AG04450 (cell line): Measurements from ENCODE around the gene FAM174B. TPM values are rescaled to one million over a fixed set of nuclear protein-coding genes. Genes with fewer than 3 reads are reported as not detected.

Source experiments
- CTCF ChIA-PET: fragments of 300-600, 350-600 bp; formaldehyde crosslinking; extraction: SDS; loops from one replicate; lab custom pipeline; 2022; ENCODE audit warnings: antibody characterized with exemption, inconsistent platforms; lab: Charles Lee
- POLR2A ChIA-PET: fragments of 350-600 bp; formaldehyde crosslinking; extraction: SDS; loops from one replicate; lab custom pipeline; 2021; ENCODE audit warnings: antibody characterized with exemption, inconsistent platforms; lab: Yijun Ruan, JAX
- DNase-seq: peaks from one replicate; pipeline ENCODE4 v3.0.0-alpha.2; 2011; ENCODE audit warnings: low read depth, low spot score
- H3K27ac ChIP-seq: one replicate; pipeline ENCODE4 v1.5.1; 2012; ENCODE audit warnings: low read depth, low read length, control low read depth
- H3K27me3 ChIP-seq: one replicate; pipeline ENCODE4 v1.6.0; 2012; ENCODE audit warnings: low read length; ENCODE audit not compliant: control insufficient read depth, insufficient read depth
- H3K4me3 ChIP-seq: 2 replicates; pipeline ENCODE4 v1.5.1; 2011; ENCODE audit warnings: mild to moderate bottlenecking, low read depth, low read length, control low read depth
- H3K9me3 ChIP-seq: 2 replicates; pipeline ENCODE4 v1.5.1; 2012; ENCODE audit warnings: low read length; ENCODE audit not compliant: control insufficient read depth, insufficient read depth
- CTCF ChIP-seq: IDR thresholded peaks from 2 replicates; pipeline ENCODE4 v1.5.1; 2011; ENCODE audit warnings: low read depth, low read length, control low read depth, inconsistent platforms
- polyA plus RNA-seq: library from polyadenylated mRNA; depleted of rRNA; stranded (reverse); fragments of >200 nt; gene quantifications from 2 replicates; pipeline ENCODE4 v1.2.3, GENCODE V29; 2011

FAM174B gene
- polyA plus RNA-seq, 1 experiment, result 2.1 TPM

DNA sequence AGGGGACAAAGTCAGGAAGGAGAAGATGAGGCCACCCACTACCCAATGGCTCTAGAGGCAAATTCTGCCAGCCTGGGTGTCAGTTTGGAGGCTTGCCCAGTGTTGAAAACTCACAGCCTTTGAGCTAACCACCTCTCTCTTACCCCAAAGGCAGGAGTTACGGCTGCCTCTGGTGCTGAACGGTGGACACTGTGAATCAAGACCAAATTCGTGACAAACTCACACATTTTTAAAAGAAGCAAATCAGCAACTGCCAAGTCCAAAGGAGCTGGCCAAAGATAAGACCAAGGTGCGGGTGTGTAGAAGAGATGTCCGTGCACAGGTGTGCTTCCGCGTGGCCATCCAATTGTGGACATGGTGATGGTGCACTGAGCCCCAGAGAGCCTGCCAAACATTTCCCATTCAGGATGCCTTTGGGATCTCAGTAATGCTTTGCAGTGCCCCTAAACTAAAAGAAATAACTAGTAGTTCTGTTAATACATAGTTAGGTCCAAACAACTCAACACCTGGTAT, 74.6 kb downstream of the FAM174B start:
- CTCF ChIA-PET, result no interaction called here
- Histone ChIP-seq H3K27ac (no peak overlapping the region), H3K4me3 (no peak overlapping the region), H3K9me3 (no peaks in the 10 kb centered on the region; the same call in 1 of the 2 replicates), H3K27me3 (no peaks in the 10 kb centered on the region)
- no peak for TF ChIP-seq CTCF
- no peak for DNase-seq
- POLR2A ChIA-PET, result no interaction called here

DNA sequence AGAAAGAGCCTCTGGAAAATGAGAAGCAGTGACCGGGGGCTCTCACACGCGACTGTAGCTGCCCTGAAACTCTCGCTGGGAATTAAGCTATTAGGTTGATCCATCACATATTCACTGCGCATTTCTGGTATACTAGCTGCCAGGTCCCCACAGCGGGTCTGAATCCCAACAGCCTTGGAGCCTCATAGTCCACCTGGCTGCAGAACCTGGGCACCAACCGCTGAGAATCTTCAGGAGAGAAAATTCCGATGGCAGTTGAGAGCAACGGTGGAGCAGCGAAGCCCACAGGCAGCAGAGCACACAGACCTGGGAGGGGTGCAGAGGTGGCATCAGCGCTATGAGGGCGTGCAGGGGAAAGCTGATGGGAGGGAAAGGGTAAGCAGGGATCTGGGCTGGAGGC, 75.1 kb downstream of the FAM174B start:
- ChIA-PET POLR2A (no interaction called here), CTCF (no interaction called here)

GRCh38 chr15:92579931-92580470, 75.6 kb downstream of the FAM174B start:
- no peak overlapping the region for H3K4me3 ChIP-seq
- no peak overlapping the region for H3K27ac ChIP-seq
- ChIA-PET POLR2A (no interaction called here), CTCF (no interaction called here)
- no peak for TF ChIP-seq CTCF
- DNase-seq, result no peak
- no peaks in the 10 kb centered on the region for H3K27me3 ChIP-seq
- no peaks in the 10 kb centered on the region; the same call in 1 of the 2 replicates for H3K9me3 ChIP-seq

More for the DNA sequence above, 75.1 kb downstream of the FAM174B start:
- no peaks in the 10 kb centered on the region for H3K27me3 ChIP-seq
- no peak overlapping the region for H3K27ac ChIP-seq
- no peaks in the 10 kb centered on the region; the same call in 1 of the 2 replicates for H3K9me3 ChIP-seq
- H3K4me3 ChIP-seq, result no peak overlapping the region
- no peak for TF ChIP-seq CTCF
- no peak for DNase-seq

DNA sequence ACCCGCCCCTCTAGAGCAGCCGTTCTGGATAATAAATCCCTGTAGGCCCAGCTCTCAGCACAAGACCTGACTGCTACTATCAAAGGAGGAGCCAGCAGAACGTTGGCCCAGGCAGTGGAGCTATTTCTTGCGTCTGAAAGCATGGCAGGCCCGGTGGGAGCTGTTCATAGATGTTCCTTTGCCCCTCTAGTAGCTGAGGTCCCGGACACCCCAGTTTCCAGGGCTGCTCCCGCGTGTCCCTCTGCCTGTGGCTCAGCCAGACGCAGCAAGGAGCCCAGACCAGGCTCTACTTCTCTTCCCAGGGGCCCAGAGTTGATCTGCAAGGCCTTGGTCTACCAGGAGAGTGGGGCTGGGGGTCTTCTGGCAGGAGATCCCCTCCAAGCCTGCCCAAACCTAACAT, 76.1 kb downstream of the FAM174B start:
- no peak overlapping the region for H3K4me3 ChIP-seq
- ChIA-PET POLR2A (no interaction called here), CTCF (no interaction called here)
- H3K27ac ChIP-seq, result no peak overlapping the region
- H3K9me3 ChIP-seq, result no peaks in the 10 kb centered on the region; the same call in 1 of the 2 replicates
- H3K27me3 ChIP-seq, result no peaks in the 10 kb centered on the region
- no peak for TF ChIP-seq CTCF
- no peak for DNase-seq

DNA sequence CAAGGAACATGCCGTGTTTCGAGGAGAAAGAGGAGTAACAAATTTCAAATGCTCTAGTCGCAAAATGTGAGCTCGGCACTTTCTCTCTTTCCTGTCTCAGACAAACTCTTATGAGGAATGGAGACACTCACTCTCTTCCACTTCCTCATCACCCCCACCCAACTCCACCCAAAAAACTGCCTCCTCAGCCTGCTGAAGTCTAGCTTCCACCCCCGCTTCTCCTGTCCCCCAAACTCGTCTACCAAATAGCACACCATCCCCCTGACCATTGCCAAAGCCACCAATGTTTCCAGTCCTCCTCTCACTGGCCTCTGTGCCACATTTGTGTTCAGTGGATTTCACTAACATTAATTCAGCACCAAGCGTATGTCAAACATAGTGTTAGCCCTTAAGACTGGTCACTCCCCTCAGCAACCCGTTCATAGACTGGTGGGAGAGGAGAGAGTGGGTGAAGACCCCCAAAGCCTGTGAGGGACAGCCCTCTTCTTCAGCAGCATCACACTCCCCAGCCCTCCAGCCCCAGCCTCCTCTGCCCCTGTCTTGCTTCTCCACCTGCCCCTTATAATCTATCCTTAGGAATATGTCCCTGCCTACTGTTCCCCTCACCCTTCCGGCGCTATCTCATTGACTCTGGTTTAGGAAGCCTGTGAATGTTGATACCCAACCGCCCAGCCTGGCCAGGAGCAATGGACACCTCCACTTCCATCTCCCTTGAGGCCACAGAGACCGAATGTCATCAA, 77.3 kb downstream of the FAM174B start:
- ChIA-PET CTCF (no interaction called here), POLR2A (interaction anchor here (0.7 kb wide), 1 partner anchor 41 kb away, joined by 3 read pairs; no protein-coding TSS in a partner anchor)

More for the DNA sequence above, 77.3 kb downstream of the FAM174B start:
- Histone ChIP-seq H3K9me3 (no peaks in the 10 kb centered on the region; the same call in 1 of the 2 replicates), H3K27me3 (no peaks in the 10 kb centered on the region), H3K27ac (no peak overlapping the region), H3K4me3 (no peak overlapping the region)
- no peak for TF ChIP-seq CTCF
- DNase-seq, result no peak
